HG02938 (cell line): ENCODE measurements around the gene PRORP.
"Not testable (repeated sequence)": the region's sequence is repeated elsewhere in the genome, so short reads cannot be mapped to it uniquely, and the experiment has no call there.

Source experiments
- ATAC-seq: cut with Tn5 transposase; IDR thresholded peaks from one replicate; pipeline ENCODE4 v1.9.1; 2021; ENCODE audit warnings: mild to moderate bottlenecking, moderate library complexity; ENCODE audit not compliant: unreplicated experiment

PRORP gene

DNA sequence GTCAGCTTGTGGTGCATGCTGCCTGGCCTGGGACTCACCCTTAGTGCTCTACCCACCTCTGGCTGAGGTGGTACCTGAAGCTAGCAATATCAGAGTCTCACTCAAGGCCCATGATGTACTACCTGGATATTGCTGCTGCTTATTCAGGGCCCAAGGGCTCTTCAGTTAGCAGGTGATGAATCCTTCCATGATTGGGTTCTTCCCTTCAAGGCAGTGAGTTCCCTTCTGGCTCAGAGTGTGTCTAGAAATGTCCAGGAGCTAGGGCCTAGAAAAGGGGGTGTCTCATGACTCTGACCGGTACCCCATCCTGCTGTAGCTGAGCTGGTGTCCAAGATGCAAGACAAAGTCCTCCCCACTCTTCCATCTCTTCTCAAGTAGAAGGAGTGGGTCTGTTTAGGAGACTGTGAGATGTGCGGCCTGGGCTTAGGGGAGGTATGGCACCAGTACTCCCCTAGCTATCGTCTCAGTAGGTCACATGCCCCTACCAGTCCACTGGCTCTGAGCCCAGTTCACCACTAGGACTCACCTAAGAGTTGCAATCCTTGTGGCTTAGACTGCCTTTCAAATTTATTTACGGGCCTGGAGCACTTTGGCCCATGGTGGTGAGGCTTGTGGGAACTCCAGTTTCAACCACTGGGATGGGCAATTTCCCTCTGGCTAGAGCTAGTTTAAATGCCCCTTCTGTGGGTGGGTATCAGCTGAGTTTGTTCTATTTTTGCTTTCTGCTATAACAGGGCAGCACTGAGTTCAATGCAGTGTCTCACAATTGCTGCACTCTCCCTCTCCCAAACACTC, 12.2 kb downstream of the PRORP start:
- ATAC-seq, result no peak

DNA sequence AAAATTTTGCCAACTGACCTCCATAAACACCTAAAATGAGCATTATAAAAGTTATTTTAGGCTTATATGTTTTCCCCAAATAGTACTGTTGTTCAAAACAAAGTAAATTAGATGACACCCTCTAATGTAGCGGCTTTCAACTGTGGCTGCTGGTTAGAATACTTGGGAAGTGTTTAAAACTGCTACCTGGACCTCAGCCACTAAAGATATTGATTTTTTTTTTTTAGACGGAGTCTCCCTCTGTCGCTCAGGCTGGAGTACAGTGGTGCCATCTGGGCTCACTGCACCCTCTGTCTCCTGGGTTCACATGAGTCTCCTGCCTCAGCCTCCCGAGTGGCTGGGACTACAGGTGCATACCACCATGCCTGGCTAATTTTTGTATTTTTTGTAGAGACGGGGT, 16.2 kb downstream of the PRORP start:
- ATAC-seq, result no peak

DNA sequence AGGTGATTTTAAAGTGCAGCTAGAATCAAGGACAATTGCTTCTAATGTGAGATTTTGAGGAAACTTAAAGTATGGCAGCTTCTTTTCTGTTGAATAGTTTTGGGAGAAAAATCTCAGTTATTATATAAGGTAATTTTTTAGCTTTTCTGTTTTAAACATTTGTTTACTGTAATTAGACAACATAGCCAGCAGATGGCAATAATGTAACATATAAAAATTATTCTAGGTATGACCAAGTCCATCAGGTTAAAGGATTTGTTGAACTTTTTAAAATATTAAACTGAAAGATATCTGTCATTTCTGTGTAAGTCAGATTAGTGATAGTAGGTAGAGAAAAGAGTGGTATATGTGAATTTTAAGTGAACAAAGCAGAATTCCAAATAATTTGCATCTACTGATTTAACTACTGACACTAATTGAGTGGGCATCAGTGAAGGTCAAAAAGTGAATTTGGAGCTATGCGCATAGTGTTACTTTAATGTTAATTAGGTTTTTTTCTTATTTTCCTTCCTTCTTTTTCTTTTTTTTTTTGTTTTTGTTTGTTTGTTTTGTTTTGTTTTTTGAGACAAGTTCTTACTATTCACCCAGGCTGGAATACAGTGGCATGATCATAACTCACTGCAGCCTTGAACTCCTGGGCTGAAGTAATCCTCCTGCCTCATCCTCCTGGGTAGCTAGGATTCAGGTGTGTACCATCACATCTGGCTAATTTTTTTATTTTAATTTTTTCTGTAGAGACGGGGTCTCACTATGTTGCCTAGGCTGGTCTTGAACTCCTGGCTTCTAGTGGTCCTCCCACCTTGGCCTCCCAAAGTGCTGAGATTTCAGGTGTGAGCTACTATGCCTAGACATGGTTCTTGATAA, 18.6 kb downstream of the PRORP start:
- no peak for ATAC-seq

DNA sequence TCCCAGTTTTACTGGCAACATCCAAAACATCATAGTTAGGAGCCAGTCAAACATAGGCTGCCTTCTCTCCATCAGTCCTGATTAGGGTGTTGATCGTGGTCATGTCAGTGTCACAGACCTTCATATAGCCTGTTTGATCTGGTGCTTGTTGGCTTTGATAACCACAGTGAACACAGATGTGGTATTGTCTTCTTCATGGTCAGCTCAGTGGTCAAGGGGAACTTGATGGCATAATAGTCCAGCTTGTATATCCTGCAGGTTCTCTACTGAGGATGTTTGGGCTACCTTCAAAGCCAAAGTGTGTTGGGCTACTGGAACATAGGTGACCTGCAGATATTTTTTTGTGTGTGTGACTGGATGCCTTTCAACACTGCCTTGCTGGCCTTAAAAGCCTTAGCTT, 21.7 kb downstream of the PRORP start:
- ATAC-seq, result no peak

DNA sequence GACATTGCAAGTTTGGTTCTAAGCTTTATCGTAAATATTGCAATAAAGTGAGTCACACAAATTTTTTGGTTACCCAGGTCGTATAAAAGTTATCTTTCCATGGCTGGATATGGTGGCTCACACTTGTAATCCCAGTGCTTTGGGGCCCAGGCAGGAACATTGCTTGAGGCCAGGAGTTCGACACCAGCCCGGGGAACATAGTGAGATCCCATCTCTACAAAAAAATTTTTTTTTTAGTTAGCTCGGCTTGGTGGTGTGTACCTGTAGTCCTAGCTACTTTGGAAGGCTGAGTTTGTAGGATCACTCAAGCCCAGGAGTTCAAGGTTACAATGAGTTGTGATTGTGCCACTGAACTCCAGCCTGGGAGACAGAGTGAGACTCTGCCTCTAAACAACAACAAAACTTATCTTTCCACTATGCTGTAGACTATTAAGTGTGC, 24.4 kb downstream of the PRORP start:
- ATAC-seq, result no peak

DNA sequence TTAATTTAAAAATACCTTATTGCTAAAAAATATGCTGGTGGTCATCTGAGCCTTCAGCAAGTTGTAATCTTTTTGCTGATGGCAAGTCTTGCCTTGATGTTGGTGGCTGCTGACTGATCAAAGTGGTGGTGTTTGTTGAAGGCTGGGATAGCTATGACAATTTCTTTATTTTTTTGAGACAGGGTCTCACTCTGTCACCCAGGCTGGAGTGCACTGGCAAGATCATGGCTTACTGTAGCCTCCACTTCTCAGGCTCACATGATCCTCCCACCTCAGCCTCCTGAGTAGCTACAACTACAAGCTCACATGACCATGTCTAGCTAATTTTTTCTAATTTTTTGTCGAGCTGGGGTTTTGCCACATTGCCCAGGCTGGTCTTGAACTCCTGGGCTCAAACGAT, 24.8 kb downstream of the PRORP start:
- no peak for ATAC-seq

DNA sequence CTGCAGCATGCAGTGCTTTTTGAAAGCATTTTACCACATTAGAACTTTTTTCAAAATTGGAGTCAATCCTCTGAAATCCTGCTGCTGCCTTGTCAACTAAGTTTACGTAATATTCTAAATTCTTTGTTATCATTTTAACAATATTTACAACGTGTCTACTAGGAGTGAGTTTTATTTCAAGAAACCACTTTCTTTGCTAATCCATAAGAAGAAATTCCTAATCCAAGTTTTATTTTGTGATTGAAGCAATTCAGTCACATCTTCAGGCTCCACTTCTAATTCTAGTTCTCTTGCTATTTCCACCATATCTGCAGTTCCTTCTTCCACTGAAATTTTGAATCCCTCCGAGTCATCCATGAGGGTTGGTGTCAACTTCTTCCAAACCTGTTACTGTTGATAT, 25.4 kb downstream of the PRORP start:
- ATAC-seq, result no peak

DNA sequence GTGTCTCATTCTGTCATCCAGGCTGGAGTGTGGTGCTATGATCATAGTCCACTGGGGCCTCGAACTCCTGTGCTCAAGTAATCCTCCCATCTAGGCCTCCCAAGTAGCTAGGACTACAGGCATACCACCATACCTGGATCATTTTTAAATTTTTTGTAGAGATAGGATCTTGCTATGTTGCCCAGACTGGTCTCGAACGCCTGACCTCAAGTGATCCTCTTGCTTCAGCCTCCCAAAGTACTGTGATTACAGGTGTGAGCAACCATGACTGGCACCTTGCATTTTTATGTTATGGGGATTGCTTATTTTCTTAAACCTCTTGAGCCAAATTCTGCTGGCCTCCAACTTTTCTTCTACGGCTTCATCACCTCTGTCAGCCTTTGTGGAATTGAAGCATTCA, 26.9 kb downstream of the PRORP start:
- ATAC-seq, result no peak

DNA sequence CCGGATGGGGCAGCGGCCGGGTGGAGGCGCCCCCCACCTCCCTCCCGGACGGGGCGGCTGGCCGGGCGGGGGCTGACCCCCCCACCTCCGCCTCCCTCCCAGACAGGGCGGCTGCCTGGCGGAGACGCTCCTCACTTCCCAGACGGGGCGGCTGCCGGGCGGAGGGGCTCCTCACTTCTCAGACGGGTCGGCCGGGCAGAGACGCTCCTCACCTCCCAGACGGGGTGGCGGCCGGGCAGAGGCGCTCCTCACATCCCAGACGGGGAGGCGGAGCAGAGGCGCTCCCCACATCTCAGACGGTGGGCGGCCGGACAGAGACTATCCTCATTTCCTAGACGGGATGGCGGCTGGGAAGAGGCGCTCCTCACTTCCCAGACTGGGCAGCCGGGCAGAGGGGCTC, 30.2 kb downstream of the PRORP start:
- ATAC-seq, result not testable (repeated sequence)

DNA sequence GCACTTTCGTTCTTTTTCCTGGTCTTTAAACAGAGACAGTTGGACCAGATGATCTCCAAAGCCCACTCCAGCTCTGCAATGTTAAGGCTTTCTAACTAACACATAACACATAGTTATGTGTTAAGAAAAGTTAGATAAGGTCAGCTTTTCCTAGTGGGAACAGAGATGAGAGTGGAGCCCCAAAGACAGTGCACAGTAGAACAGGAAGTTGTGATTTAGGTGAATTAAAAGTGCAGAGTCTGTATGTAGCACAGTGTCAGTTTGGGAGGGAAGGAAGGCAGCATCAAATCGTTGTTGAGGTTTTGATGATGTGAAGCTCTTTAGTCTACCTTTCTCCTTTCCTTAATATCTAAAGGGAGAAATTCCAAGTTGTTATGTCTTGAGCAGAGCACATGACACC, 31.7 kb downstream of the PRORP start:
- ATAC-seq, result no peak

DNA sequence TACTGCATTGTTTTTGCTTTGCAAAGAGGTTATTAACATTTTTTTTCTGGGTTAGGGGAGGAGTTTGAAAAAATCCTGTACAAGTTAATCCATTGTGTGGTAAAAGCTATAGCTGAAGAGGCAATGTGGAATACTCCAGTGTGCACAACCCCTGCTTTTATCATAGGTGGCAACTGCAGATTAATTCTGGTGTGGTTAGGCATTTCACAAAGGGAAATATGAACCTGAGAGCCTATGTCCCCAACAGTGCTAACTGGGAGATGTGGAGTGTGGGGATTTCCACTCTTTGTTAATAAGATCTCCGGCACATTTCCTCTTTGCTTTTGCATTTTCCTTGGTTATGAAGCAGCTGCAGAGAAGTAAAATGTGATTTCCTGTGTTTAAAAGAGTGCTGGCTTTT, 33.6 kb downstream of the PRORP start:
- ATAC-seq, result no peak

DNA sequence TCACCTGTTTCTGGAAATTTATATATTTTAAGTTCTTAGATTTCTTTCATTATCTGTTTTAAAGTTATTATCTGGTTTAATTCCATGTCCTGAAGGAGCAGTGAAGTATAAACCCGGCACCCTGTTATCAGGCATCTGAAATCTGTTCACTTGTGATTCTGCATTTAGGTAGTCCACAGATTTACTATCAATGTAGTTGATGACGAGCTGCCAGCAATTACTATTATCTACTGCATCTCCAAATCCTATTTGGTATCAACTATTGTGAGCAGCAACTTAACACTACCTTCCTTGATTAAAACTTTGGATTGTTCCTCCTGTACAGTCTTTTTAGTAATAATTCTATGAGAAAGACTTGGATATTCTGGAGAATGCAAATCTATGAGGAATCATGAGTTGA, 36.1 kb downstream of the PRORP start:
- ATAC-seq, result no peak

DNA sequence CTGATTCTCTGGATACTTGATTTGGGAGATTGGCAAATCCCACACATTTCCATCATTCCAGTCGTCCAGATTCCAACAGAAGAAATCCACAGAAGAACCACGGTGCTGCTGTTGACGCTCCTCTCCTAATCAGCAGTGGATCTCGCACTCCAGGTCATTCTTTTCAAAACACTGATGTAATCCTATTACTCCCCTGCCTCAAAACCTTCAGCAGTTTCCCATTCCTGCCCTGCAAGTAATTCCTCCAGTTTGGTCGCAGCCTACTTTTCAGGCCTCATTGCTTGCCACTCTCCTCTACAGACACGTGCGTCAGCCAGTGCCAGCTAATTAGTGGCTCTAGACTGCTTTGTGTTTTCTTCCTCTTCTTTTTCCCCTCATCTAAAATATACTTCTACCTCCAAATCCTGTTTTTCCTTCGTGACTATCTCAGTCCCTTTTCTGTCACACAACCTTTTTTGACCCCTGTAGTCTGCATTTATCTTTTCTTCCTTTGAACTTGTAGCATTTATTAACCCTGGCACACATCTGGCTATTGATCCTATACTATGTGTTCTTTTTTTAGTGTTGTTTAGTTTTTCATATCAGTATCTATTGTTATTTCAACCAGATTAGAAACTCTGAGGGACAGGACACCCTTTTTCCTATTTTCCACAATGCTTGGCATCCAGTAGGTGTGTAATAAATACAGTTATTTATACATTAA, 36.8 kb downstream of the PRORP start:
- ATAC-seq, result no peak

DNA sequence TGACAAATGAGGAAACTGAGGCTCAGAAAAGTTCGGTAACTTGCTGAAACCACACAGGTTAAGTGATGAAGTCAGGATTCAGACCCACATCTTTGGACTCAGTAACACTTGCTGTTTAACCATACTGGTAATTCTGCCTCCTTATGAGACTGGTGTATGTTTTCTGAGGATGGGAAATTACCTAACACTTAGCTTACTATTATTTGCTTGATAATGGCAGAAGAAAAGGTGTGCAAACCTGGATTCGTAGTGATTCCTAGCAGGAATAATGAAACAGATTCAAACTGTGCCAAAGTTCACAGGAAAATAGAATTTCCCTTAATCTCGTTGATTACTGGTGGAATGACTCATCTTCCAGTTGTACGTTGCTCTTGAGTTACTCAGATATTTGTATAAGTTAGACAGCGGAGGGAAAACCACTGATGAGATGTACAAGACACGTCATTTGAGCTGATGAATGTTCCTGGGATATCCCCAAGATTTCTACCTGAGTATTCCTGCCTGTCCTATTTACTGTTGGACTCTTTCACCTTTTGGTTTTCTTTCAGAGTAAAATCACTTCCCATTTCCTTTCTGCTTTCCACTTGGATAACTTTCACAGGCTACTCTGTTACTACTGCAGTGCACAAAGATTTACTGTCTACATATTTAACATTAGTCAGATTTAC, 37.5 kb downstream of the PRORP start:
- no peak for ATAC-seq

DNA sequence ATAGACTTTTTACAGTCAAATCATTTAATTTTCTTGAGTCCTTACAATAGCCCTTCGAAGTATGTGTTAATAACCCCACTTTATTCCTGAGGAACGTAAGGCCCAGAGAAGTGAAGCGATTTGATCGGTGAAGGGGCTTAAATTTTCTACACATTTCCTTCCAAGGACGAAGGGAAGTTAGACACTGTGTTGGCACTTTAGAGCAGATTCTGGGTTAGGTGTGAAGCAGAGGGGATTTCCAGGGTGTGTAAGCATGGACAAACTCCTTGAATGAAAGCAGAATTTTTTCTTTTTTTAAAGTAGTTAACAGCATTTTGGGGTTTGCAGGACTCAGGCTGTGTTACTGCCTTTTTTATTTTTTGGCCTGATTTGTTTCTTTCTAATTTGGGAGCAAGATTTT, 38.9 kb downstream of the PRORP start:
- no peak for ATAC-seq

DNA sequence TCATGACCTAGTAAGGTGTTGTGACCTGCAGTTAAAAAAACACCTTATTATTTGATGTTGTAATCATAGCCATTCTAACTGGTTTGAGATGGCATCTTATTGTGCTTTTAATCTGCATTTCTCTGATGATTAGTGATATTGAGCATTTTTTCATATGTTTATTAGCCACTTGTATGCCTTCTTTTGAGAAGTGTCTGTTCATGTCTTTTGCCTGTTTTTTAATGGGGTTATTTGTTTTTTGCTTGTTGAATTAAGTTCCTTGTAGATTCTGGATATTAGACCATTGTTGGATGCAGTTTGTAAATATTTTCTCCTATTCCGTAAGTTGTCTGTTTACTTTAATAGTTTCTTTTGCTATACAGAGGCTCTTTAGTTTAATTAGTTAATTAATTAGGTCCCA, 41.0 kb downstream of the PRORP start:
- ATAC-seq, result no peak

DNA sequence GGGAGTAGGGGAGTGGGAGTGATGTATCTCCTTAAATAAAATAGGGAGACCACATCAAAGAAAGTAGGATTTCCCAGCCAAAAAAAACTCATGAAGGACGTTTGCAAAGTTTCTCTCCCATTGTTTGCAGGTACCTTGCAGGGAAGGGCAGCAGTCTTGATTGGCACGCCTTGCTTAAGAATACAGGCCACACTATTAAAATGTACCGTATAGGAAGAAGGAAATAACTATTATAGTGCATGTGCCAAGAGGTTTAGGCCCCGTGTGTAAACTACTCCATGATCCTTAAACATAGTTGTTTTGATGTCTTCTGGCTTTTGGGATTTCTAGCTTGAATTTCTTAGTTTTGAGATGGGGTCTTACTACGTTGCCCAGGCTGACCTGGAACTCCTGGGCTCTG, 42.5 kb downstream of the PRORP start:
- no peak for ATAC-seq

DNA sequence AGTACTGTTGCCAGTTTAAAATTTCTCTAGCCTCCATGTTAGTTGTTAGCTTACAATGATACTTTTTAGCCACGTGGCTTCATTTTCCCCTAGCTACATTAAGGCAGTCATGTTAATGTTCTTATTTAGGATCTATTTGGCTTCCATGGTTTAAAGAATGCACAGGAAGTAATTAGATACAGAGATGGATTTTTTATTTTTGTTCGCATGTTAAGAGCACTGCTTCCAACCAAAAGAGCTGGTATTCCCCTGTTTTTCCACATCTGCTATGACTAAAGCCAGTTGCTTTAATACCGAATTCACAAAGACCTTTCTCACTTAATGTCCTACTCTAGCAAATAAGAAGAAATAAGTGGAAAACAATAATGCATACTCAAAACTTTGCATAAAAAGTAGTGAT, 45.1 kb downstream of the PRORP start:
- ATAC-seq, result no peak
